Cardiac muscle cell (in vitro differentiated cells and primary cell): ENCODE measurements around the gene KCNIP4. TPM values are rescaled to one million over a fixed set of nuclear protein-coding genes. Genes with fewer than 3 reads are reported as not detected.

ENCODE experiments used
- DNase-seq, 2 donors: peaks; one replicate each; pipeline versions ENCODE4 v3.0.0 to v3.0.0-alpha.2; 2010 to 2017; ENCODE audit warnings: low read depth in 1 of 2, low spot score in 1 of 2
- H3K27ac ChIP-seq: fragments of 200-600 bp; sonication (generic); 2 replicates; pipeline ENCODE4 v1.5.1; 2016
- H3K27me3 ChIP-seq: fragments of 200-600 bp; sonication (generic); 2 replicates; pipeline ENCODE4 v1.6.0; 2016; ENCODE audit warnings: control low read depth
- H3K36me3 ChIP-seq: fragments of 200-600 bp; sonication (generic); 2 replicates; pipeline ENCODE4 v1.5.1; 2016; ENCODE audit warnings: control low read depth
- H3K4me1 ChIP-seq: fragments of 200-600 bp; sonication (generic); 2 replicates; pipeline ENCODE4 v1.8.1; 2017; ENCODE audit warnings: low read depth, mild to moderate bottlenecking, mixed run types
- H3K4me3 ChIP-seq: fragments of 200-600 bp; sonication (generic); 2 replicates; pipeline ENCODE4 v1.5.1; 2016; ENCODE audit warnings: mild to moderate bottlenecking
- H3K9me3 ChIP-seq: fragments of 200-600 bp; sonication (generic); 2 replicates; pipeline ENCODE4 v1.5.1; 2017; ENCODE audit warnings: low read depth, mild to moderate bottlenecking, control low read depth
- CTCF ChIP-seq: IDR thresholded peaks from 2 replicates; pipeline ENCODE4 v1.5.1; 2012; ENCODE audit warnings: low read depth, mild to moderate bottlenecking, low read length
- polyA plus RNA-seq: library from polyadenylated mRNA; unstranded; fragments of >200 nt; fragmentation: Nextera tagmentation; extraction: Ambion mirVana; gene quantifications from 2 replicates; pipeline ENCODE4 v1.2.1, GENCODE V29; 2016
- total RNA-seq: library from RNA; depleted of rRNA; stranded (reverse); fragments of >200 nt; gene quantifications from 2 replicates; pipeline ENCODE4 v1.2.3, GENCODE V29; 2016

KCNIP4 gene
- total and polyA plus RNA-seq, 2 experiments from 2014 or later = 14.5 to 15.9 TPM

DNA sequence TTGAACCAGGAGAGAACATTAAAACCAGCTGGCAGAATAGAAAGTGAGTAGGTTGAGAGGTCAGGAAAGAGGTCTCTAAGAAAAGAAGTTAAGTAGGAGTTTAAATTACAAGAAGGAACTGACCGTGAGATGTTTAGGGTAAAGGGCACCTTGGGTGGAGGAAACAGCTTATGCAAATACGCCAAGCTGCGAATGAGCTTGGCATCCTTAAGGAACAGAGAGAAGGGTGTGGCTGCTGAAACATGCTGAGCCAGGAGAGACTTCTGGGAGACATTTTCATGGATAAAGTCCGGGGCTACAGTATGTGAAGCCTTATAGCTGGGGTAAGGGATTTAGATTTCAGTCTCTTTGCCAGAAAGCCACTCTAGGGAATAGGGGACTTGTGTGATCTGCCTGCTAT, 249.1 kb downstream of the KCNIP4 start:
- no peak overlapping the region for H3K27ac ChIP-seq
- no peak for TF ChIP-seq CTCF
- H3K27me3 ChIP-seq = no peaks in the 10 kb centered on the region
- H3K4me1 ChIP-seq = peaks cover 5% of the 10 kb centered on the region
- no peak for DNase-seq
- no peaks in the 10 kb centered on the region for H3K9me3 ChIP-seq
- no peak overlapping the region for H3K4me3 ChIP-seq
- no peaks in the 10 kb centered on the region for H3K36me3 ChIP-seq

- peak; percentile 11 to 62 for DNase-seq
- Histone ChIP-seq H3K4me3 (peak overlapping the region; percentile 16), H3K4me1 (peaks cover 5% of the 10 kb centered on the region), H3K9me3 (no peaks in the 10 kb centered on the region), H3K36me3 (no peaks in the 10 kb centered on the region), H3K27ac (no peak overlapping the region), H3K27me3 (no peaks in the 10 kb centered on the region)
- TF ChIP-seq CTCF = no peak
Measured at GRCh38 chr4:21697583-21697982, 251.0 kb downstream of the KCNIP4 start.

GRCh38 chr4:21695141-21695540, 253.4 kb downstream of the KCNIP4 start:
- Histone ChIP-seq H3K4me3 (no peak overlapping the region), H3K27me3 (no peaks in the 10 kb centered on the region), H3K9me3 (no peaks in the 10 kb centered on the region), H3K36me3 (no peaks in the 10 kb centered on the region), H3K4me1 (peaks cover 5% of the 10 kb centered on the region), H3K27ac (no peak overlapping the region)
- TF ChIP-seq CTCF = no peak
- DNase-seq = no peak

- H3K4me3 ChIP-seq = no peak overlapping the region
- no peak for DNase-seq
- no peak overlapping the region for H3K27ac ChIP-seq
- H3K36me3 ChIP-seq = no peaks in the 10 kb centered on the region
- H3K4me1 ChIP-seq = no peaks in the 10 kb centered on the region
- H3K27me3 ChIP-seq = no peaks in the 10 kb centered on the region
- no peaks in the 10 kb centered on the region for H3K9me3 ChIP-seq
- no peak for TF ChIP-seq CTCF
Measured at GRCh38 chr4:21692241-21692640, 256.3 kb downstream of the KCNIP4 start.

DNA sequence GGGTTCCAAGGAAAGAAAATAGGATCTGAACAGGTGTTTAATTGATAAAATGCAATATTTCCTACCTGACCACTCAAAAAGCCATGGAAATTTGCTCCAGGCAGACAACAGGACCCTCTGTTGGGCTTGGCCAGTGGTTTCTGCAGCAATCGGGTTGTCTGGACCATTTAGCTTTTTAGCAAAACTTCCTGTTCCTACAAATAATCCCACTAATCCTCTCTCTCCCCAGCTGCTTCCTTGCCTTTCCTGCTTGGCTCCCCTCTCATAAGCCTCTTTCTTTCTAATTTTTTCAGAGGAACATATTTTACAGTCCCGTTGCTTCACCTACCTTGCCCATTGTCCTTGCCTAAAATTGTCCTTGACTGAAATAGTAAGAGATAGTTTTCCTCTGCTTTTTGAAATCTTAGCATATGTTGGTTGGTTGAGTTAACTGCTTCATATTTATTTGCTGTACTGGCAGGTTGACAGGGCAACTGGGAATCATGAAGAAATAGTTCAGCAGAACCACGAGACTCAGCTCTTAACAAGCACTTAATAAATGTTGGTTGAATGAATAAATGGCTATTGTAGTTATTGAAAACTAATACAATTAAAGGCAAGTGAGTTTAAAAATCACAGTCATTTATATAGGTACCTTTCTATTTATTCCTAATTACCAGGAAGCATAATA, 259.8 kb downstream of the KCNIP4 start:
- Histone ChIP-seq H3K4me3 (no peak overlapping the region), H3K27me3 (no peaks in the 10 kb centered on the region), H3K27ac (no peak overlapping the region), H3K4me1 (no peaks in the 10 kb centered on the region), H3K9me3 (no peaks in the 10 kb centered on the region), H3K36me3 (no peaks in the 10 kb centered on the region)
- DNase-seq = no peak
- TF ChIP-seq CTCF = no peak

- no peak for TF ChIP-seq CTCF
- Histone ChIP-seq H3K36me3 (no peaks in the 10 kb centered on the region), H3K9me3 (no peaks in the 10 kb centered on the region), H3K27ac (no peak overlapping the region), H3K4me1 (no peaks in the 10 kb centered on the region), H3K4me3 (no peak overlapping the region), H3K27me3 (no peaks in the 10 kb centered on the region)
- DNase-seq = no peak
Measured at GRCh38 chr4:21685911-21686310, 262.7 kb downstream of the KCNIP4 start.
